HCT116 (cell line): Measurements from ENCODE around the gene CCDC86. TPM values are rescaled to one million over a fixed set of nuclear protein-coding genes. Genes with fewer than 3 reads are reported as not detected.

Experiments used
- ATAC-seq: fragments of 200-7000 bp; cut with Tn5 transposase; 2 replicates; pipeline ENCODE4 v1.9.1; 2020; ENCODE audit warnings: mild to moderate bottlenecking, moderate library complexity
- BruUV-seq: library from RNA; stranded (reverse); fragments of 400-500 nt; replicated peaks from 2 replicates; lab custom pipeline; 2021; lab: Mats Ljungman, UMichigan
- CTCF ChIA-PET: fragments of 300-600 bp; sonication (Branson Sonifier 250); formaldehyde crosslinking; loops from one replicate; lab custom pipeline; 2021; ENCODE audit warnings: antibody characterized with exemption; lab: Charles Lee
- POLR2A ChIA-PET: fragments of 300-600, 350-600 bp; sonication (Branson Sonifier 250); formaldehyde crosslinking; loops from one replicate; lab custom pipeline; 2021; ENCODE audit warnings: antibody characterized with exemption; lab: Charles Lee
- RAD21 ChIA-PET, 2 experiments: fragments of 300-600 bp; sonication (Branson Sonifier 250); formaldehyde crosslinking; loops; one replicate each; lab custom pipeline; 2023; ENCODE audit warnings: low total read pairs in 2 of 2; ENCODE audit not compliant: uncharacterized antibody in 2 of 2, unreplicated experiment in 2 of 2, low non-redundant PET in 1 of 2; lab: Charles Lee
- DNase-seq: peaks from one replicate; pipeline ENCODE4 v3.0.0-alpha.2; 2010; ENCODE audit warnings: low read depth, low spot score
- H2AFZ ChIP-seq: fragments of 200-600 bp; shearing (Covaris generic), sonication (generic); 2 replicates; pipeline ENCODE4 v1.6.1; 2017; ENCODE audit warnings: low read depth, mixed run types, mixed read lengths, antibody characterized with exemption, low read length; ENCODE audit not compliant: poor library complexity, severe bottlenecking
- H3K27ac ChIP-seq: 2 replicates; pipeline ENCODE4 v1.5.1; 2012; ENCODE audit warnings: low read depth, low read length
- H3K27me3 ChIP-seq: fragments of 200-600 bp; sonication (generic); 2 replicates; pipeline ENCODE4 v1.6.1; 2016; ENCODE audit warnings: mixed run types, low read length, mixed read lengths; ENCODE audit not compliant: insufficient read depth
- H3K36me3 ChIP-seq, 2 experiments: fragments of 200-500 bp in 1 of 2; fragments of 200-600 bp in 1 of 2; sonication (Bioruptor generic) in 1 of 2; sonication (generic) in 1 of 2; 2 replicates each; pipeline versions ENCODE4 v1.5.1 to v1.6.1; 2014 to 2016; ENCODE audit warnings: low read length in 2 of 2, inconsistent platforms in 1 of 2, mixed read lengths in 1 of 2, mixed run types in 1 of 2; ENCODE audit not compliant: insufficient read depth in 2 of 2, control insufficient read depth in 1 of 2
- H3K4me1 ChIP-seq, 2 experiments: fragments of 200-600 bp in 1 of 2; sonication (generic) in 1 of 2; 2 replicates each; pipeline versions ENCODE4 v1.5.1 to v1.6.1; 2012 to 2017; ENCODE audit warnings: low read length in 2 of 2, inconsistent platforms in 1 of 2, mild to moderate bottlenecking in 1 of 2, mixed read lengths in 1 of 2, mixed run types in 1 of 2, moderate library complexity in 1 of 2; ENCODE audit not compliant: insufficient read depth in 2 of 2, control insufficient read depth in 1 of 2
- H3K4me2 ChIP-seq: fragments of 200-600 bp; sonication (generic); 2 replicates; pipeline ENCODE4 v1.6.1; 2017; ENCODE audit warnings: mixed run types, low read length, mixed read lengths
- H3K4me3 ChIP-seq, 2 experiments: fragments of 200-600 bp in 1 of 2; sonication (generic) in 1 of 2; replicated peaks in 1 of 2; 2 replicates each; pipeline ENCODE4 v1.5.1; 2011 to 2016; ENCODE audit warnings: low read length in 2 of 2, control low read depth in 1 of 2, low read depth in 1 of 2, mild to moderate bottlenecking in 1 of 2, mixed read lengths in 1 of 2, mixed run types in 1 of 2
- H3K79me2 ChIP-seq: fragments of 200-600 bp; sonication (generic); 2 replicates; pipeline ENCODE4 v1.6.1; 2017; ENCODE audit warnings: mild to moderate bottlenecking, mixed run types, low read length, moderate library complexity, mixed read lengths; ENCODE audit not compliant: insufficient read depth
- H3K9ac ChIP-seq: fragments of 200-600 bp; sonication (generic); 2 replicates; pipeline ENCODE4 v1.6.1; 2016; ENCODE audit warnings: low read length, mixed read lengths
- H3K9me2 ChIP-seq: fragments of 200-600 bp; sonication (generic), shearing (Covaris generic); 2 replicates; pipeline ENCODE4 v1.6.1; 2017; ENCODE audit warnings: mixed run types, mild to moderate bottlenecking, moderate library complexity; ENCODE audit not compliant: insufficient read depth
- H3K9me3 ChIP-seq, 2 experiments: fragments of 200-500 bp in 1 of 2; fragments of 200-600 bp in 1 of 2; sonication (Bioruptor generic) in 1 of 2; sonication (generic) in 1 of 2; 2 replicates each; pipeline ENCODE4 v1.6.1; 2014 to 2017; ENCODE audit warnings: low read length in 2 of 2, mixed read lengths in 2 of 2, inconsistent platforms in 1 of 2, low read depth in 1 of 2, mild to moderate bottlenecking in 1 of 2, mixed run types in 1 of 2, moderate library complexity in 1 of 2; ENCODE audit not compliant: control insufficient read depth in 1 of 2, insufficient read depth in 1 of 2
- H4K20me1 ChIP-seq: fragments of 200-600 bp; sonication (generic), shearing (Covaris generic); 2 replicates; pipeline ENCODE4 v1.6.1; 2017; ENCODE audit warnings: mixed run types, mild to moderate bottlenecking, moderate library complexity; ENCODE audit not compliant: insufficient read depth
- CBX3 ChIP-seq: IDR thresholded peaks from 2 replicates; pipeline ENCODE4 v1.6.1; 2012; ENCODE audit warnings: low read depth
- EZH2phosphoT487 ChIP-seq: fragments of 200-600 bp; IDR thresholded peaks from 2 replicates; pipeline ENCODE4 v1.6.1; 2018; ENCODE audit warnings: antibody characterized with exemption, borderline replicate concordance
- YY1 ChIP-seq: IDR thresholded peaks from 2 replicates; pipeline ENCODE4 v1.6.1; 2011; ENCODE audit warnings: low read length, low read depth, moderate library complexity, mild to moderate bottlenecking; ENCODE audit not compliant: insufficient replicate concordance; ENCODE audit errors: extremely low read depth
- ZBTB33 ChIP-seq: IDR thresholded peaks from 2 replicates; pipeline ENCODE4 v1.6.1; 2011; ENCODE audit warnings: mild to moderate bottlenecking, low read length, moderate library complexity; ENCODE audit not compliant: insufficient replicate concordance; ENCODE audit errors: extremely low read depth
- ZNF274 ChIP-seq: fragments of 200-500 bp; sonication (Bioruptor generic); IDR thresholded peaks from 2 replicates; pipeline ENCODE4 v1.6.1; 2014; ENCODE audit warnings: mild to moderate bottlenecking, low read depth, low read length, inconsistent platforms
- intact Hi-C: fragments of 100-400 bp; cut with micrococcal nuclease; formaldehyde crosslinking; loops from 2 replicates; pipeline ENCODE4 v1.10.0; 2022
- total RNA-seq: library from RNA; stranded (reverse); gene quantifications from one replicate; pipeline ENCODE4 v1.2.1, GENCODE V29; 2021; ENCODE audit not compliant: unreplicated experiment
- TF ChIP-seq, protein P1 (sequence below), 3 experiments: fragments of 200-600 bp in 1 of 3; sonication (generic) in 1 of 3; IDR thresholded peaks in 2 of 3; conservative IDR thresholded peaks in 1 of 3; 2 replicates each; pipeline ENCODE4 v1.5.1; 2012 to 2017; ENCODE audit warnings: low read depth in 2 of 3, low read length in 2 of 3, antibody characterized with exemption in 1 of 3, borderline replicate concordance in 1 of 3, control low read depth in 1 of 3, mild to moderate bottlenecking in 1 of 3, mixed read lengths in 1 of 3, mixed run types in 1 of 3, moderate library complexity in 1 of 3; ENCODE audit not compliant: insufficient read depth in 1 of 3

Gene CCDC86
- total RNA-seq, 1 experiment from 2014 or later: 69.6 TPM

GRCh38 chr11:60857378-60858232 is 15.7 kb downstream of the CCDC86 start:
- no peaks in the 10 kb centered on the region for H3K79me2 ChIP-seq
- TF ChIP-seq EZH2phosphoT487 (no peak), ZBTB33 (no peak), ZNF274 (no peak), YY1 (no peak), CBX3 (no peak)
- TF ChIP-seq, protein P1, sequence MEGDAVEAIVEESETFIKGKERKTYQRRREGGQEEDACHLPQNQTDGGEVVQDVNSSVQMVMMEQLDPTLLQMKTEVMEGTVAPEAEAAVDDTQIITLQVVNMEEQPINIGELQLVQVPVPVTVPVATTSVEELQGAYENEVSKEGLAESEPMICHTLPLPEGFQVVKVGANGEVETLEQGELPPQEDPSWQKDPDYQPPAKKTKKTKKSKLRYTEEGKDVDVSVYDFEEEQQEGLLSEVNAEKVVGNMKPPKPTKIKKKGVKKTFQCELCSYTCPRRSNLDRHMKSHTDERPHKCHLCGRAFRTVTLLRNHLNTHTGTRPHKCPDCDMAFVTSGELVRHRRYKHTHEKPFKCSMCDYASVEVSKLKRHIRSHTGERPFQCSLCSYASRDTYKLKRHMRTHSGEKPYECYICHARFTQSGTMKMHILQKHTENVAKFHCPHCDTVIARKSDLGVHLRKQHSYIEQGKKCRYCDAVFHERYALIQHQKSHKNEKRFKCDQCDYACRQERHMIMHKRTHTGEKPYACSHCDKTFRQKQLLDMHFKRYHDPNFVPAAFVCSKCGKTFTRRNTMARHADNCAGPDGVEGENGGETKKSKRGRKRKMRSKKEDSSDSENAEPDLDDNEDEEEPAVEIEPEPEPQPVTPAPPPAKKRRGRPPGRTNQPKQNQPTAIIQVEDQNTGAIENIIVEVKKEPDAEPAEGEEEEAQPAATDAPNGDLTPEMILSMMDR (IDR thresholded peaks at IDR 0.05 in 2 of 3, conservative IDR thresholded peaks at IDR 0.05 in 1 of 3; ENCODE audit: borderline replicate concordance in 1 of 3, insufficient read depth in 1 of 3, low read depth in 2 of 3, low read length in 2 of 3): no peak
- no peaks in the 10 kb centered on the region for H4K20me1 ChIP-seq
- no peak overlapping the region for H3K4me3 ChIP-seq
- no peak overlapping the region for H2AFZ ChIP-seq
- no peak overlapping the region for H3K4me2 ChIP-seq
- no peaks in the 10 kb centered on the region for H3K36me3 ChIP-seq
- H3K27ac ChIP-seq: no peak overlapping the region
- H3K9ac ChIP-seq: no peak overlapping the region
- POLR2A ChIA-PET: no interaction called here
- H3K9me2 ChIP-seq: no peaks in the 10 kb centered on the region
- ATAC-seq (no peak), DNase-seq (no peak)
- no peaks in the 10 kb centered on the region for H3K9me3 ChIP-seq
- no TSS peak for BruUV-seq
- intact Hi-C loops: no loop called here
- H3K4me1 ChIP-seq: no peaks in the 10 kb centered on the region
- H3K27me3 ChIP-seq: no peaks in the 10 kb centered on the region
- CTCF ChIA-PET: no interaction called here
- RAD21 ChIA-PET: no interaction called here
